Loucy (cell line): Measurements from ENCODE around the gene CAPN1.

Source experiments
- H2AFZ ChIP-seq: fragments of 200-600 bp; sonication (generic); 2 replicates; pipeline ENCODE4 v1.6.0; 2016; ENCODE audit warnings: antibody characterized with exemption, mild to moderate bottlenecking, low read length, moderate library complexity
- H3F3A ChIP-seq: fragments of 200-600 bp; 2 replicates; pipeline ENCODE4 v1.6.0; 2016; ENCODE audit warnings: antibody characterized with exemption, low read depth, mild to moderate bottlenecking
- H3K27me3 ChIP-seq: fragments of 200-600 bp; sonication (generic); 2 replicates; pipeline ENCODE4 v1.6.1; 2014; ENCODE audit warnings: low read length, mild to moderate bottlenecking; ENCODE audit not compliant: insufficient read depth, poor library complexity, severe bottlenecking
- H3K36me3 ChIP-seq: fragments of 200-600 bp; sonication (generic); 2 replicates; pipeline ENCODE4 v1.6.1; 2016; ENCODE audit warnings: low read length; ENCODE audit not compliant: insufficient read depth
- H3K4me1 ChIP-seq: fragments of 200-600 bp; sonication (generic); 2 replicates; pipeline ENCODE4 v1.5.1; 2014; ENCODE audit warnings: low read length, mild to moderate bottlenecking; ENCODE audit not compliant: insufficient read depth, poor library complexity, severe bottlenecking
- H3K4me2 ChIP-seq: fragments of 200-600 bp; sonication (generic); 2 replicates; pipeline ENCODE4 v1.6.0; 2014; ENCODE audit warnings: antibody characterized with exemption, low read length, low read depth, mild to moderate bottlenecking; ENCODE audit not compliant: poor library complexity, severe bottlenecking
- H3K4me3 ChIP-seq: fragments of 200-600 bp; sonication (generic); 2 replicates; pipeline ENCODE4 v1.5.1; 2014; ENCODE audit warnings: low read length, mild to moderate bottlenecking, mixed read lengths; ENCODE audit not compliant: poor library complexity, severe bottlenecking
- H3K79me2 ChIP-seq: fragments of 200-600 bp; sonication (generic); 2 replicates; pipeline ENCODE4 v1.6.1; 2014; ENCODE audit warnings: low read length; ENCODE audit not compliant: insufficient read depth
- H3K9ac ChIP-seq: fragments of 200-600 bp; sonication (generic); 2 replicates; pipeline ENCODE4 v1.6.0; 2014; ENCODE audit warnings: mild to moderate bottlenecking, low read depth, low read length, moderate library complexity; ENCODE audit not compliant: poor library complexity, severe bottlenecking
- H3K9me2 ChIP-seq: fragments of 200-600 bp; sonication (generic); replicated peaks from 2 replicates; pipeline ENCODE4 v1.6.1; 2016; ENCODE audit warnings: low read depth, low read length, mixed read lengths
- H3K9me3 ChIP-seq: fragments of 200-600 bp; sonication (generic); 2 replicates; pipeline ENCODE4 v1.6.1; 2014; ENCODE audit warnings: mild to moderate bottlenecking, antibody characterized with exemption, low read length, low read depth; ENCODE audit not compliant: insufficient read depth
- H4K20me1 ChIP-seq: fragments of 200-600 bp; sonication (generic); 2 replicates; pipeline ENCODE4 v1.6.0; 2014; ENCODE audit warnings: antibody characterized with exemption, low read length, mild to moderate bottlenecking; ENCODE audit not compliant: insufficient read depth, poor library complexity, severe bottlenecking
- EZH2phosphoT487 ChIP-seq: fragments of 200-600 bp; IDR thresholded peaks from 2 replicates; pipeline ENCODE4 v1.6.1; 2018; ENCODE audit warnings: antibody characterized with exemption, mild to moderate bottlenecking, moderate library complexity, borderline replicate concordance
- TF ChIP-seq, protein P1 (sequence below): fragments of 200-600 bp; sonication (generic); conservative IDR thresholded peaks from 2 replicates; pipeline ENCODE4 v1.5.1; 2014; ENCODE audit warnings: mild to moderate bottlenecking, antibody characterized with exemption, low read length

Gene CAPN1

DNA sequence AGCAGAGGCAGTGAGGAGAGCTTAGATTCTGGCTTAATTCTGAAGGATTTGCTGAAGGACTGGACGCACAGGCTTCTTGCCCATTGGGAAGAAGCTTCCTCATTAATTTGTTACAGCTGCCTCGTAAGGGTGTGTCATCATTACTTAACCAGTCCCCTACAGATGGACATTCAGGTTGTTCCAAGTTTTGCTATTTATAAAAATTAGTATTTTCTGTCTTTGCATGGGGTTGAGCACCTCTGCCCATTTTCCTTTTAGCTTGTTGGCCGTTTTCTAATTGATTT is 38.1 kb downstream of the CAPN1 start:
- H3K4me3 ChIP-seq, result peak overlapping the region; percentile 55
- H3K9me2 ChIP-seq, result no peaks in the 10 kb centered on the region
- peaks cover 19% of the 10 kb centered on the region; the same call in 1 of the 2 replicates for H3K36me3 ChIP-seq
- H3K27me3 ChIP-seq, result no peaks in the 10 kb centered on the region
- peaks cover 55% of the 10 kb centered on the region for H3K79me2 ChIP-seq
- no peaks in the 10 kb centered on the region for H3K9me3 ChIP-seq
- H3F3A ChIP-seq, result peaks cover 6% of the 10 kb centered on the region; the same call in 1 of the 2 replicates
- no peak overlapping the region for H2AFZ ChIP-seq
- TF ChIP-seq, protein P1, sequence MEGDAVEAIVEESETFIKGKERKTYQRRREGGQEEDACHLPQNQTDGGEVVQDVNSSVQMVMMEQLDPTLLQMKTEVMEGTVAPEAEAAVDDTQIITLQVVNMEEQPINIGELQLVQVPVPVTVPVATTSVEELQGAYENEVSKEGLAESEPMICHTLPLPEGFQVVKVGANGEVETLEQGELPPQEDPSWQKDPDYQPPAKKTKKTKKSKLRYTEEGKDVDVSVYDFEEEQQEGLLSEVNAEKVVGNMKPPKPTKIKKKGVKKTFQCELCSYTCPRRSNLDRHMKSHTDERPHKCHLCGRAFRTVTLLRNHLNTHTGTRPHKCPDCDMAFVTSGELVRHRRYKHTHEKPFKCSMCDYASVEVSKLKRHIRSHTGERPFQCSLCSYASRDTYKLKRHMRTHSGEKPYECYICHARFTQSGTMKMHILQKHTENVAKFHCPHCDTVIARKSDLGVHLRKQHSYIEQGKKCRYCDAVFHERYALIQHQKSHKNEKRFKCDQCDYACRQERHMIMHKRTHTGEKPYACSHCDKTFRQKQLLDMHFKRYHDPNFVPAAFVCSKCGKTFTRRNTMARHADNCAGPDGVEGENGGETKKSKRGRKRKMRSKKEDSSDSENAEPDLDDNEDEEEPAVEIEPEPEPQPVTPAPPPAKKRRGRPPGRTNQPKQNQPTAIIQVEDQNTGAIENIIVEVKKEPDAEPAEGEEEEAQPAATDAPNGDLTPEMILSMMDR, result no peak
- TF ChIP-seq EZH2phosphoT487, result no peak
- H3K4me1 ChIP-seq, result peaks cover 33% of the 10 kb centered on the region
- peak overlapping the region; percentile 74 for H3K4me2 ChIP-seq
- peaks cover 35% of the 10 kb centered on the region for H4K20me1 ChIP-seq
- H3K9ac ChIP-seq, result peak overlapping the region; percentile 34

DNA sequence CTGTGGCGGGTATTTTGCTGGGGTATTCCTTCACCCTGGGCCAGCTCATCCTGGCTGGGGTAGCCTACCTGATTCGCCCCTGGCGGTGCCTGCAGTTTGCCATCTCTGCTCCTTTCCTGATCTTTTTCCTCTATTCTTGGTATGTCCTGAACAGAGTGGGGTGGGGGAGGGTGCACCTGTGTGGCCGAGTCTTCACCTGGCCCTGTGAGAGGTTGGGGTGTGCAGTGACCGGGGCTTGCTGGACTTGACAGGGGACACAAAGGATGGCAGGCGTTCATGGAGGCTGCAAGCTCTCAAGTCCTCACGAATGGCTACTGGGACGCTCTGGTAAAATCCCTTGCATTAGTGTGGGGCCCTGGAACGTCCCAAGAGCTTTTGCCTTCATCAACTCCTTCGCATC is 39.3 kb downstream of the CAPN1 start:
- Histone ChIP-seq H3K79me2 (peaks cover 43% of the 10 kb centered on the region), H3K4me1 (peaks cover 29% of the 10 kb centered on the region), H2AFZ (no peak overlapping the region), H3K36me3 (peaks cover 31% of the 10 kb centered on the region; the same call in 1 of the 2 replicates), H3K9me2 (no peaks in the 10 kb centered on the region), H3K4me3 (no peak overlapping the region), H3K9me3 (no peaks in the 10 kb centered on the region), H3K9ac (no peak overlapping the region), H4K20me1 (peaks cover 35% of the 10 kb centered on the region), H3K27me3 (no peaks in the 10 kb centered on the region), H3F3A (peaks cover 6% of the 10 kb centered on the region; the same call in 1 of the 2 replicates), H3K4me2 (peak overlapping the region; percentile 74)
- TF ChIP-seq, protein P1, result no peak
- no peak for TF ChIP-seq EZH2phosphoT487

DNA sequence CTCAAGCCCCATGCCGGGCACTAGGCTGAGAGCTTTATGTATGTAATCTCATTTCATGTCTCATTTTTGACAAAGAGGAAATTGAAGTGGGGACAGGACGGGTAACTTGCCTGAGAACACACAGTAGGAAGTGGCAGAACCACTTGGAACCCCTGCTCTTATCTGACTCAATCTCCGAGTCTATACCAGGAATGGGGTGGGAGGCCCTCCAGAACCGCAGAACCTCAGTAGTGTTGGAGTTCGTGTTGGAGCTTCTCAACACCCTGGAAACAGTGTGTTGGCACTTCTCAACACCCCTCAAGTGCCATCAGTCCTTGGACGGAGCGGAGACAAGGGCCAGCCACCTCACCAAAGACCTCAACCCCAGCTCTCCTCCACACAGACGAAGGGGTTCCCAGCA is 41.3 kb downstream of the CAPN1 start:
- Histone ChIP-seq H3K4me3 (no peak overlapping the region), H3K4me1 (peaks cover 19% of the 10 kb centered on the region), H3K4me2 (no peak overlapping the region), H3K27me3 (no peaks in the 10 kb centered on the region), H3K9me2 (no peaks in the 10 kb centered on the region), H4K20me1 (peaks cover 28% of the 10 kb centered on the region), H2AFZ (no peak overlapping the region), H3K9me3 (no peaks in the 10 kb centered on the region), H3K79me2 (peaks cover 29% of the 10 kb centered on the region), H3K9ac (no peak overlapping the region), H3F3A (peaks cover 6% of the 10 kb centered on the region; the same call in 1 of the 2 replicates), H3K36me3 (peaks cover 40% of the 10 kb centered on the region; the same call in 1 of the 2 replicates)
- TF ChIP-seq EZH2phosphoT487, result no peak
- TF ChIP-seq, protein P1, result no peak
